Suprapubic skin (tissue), 4 donors: ENCODE data around the gene SRP54.

Experiments used
- CTCF ChIP-seq, 2 donors: fragments of 200-600 bp in 1 of 2; fragments of 450-650 bp in 1 of 2; sonication (generic) in 1 of 2; IDR thresholded peaks; one replicate each; pipeline ENCODE4 v1.5.1; 2016 to 2019; ENCODE audit warnings: antibody characterized with exemption in 2 of 2, mild to moderate bottlenecking in 1 of 2, moderate library complexity in 1 of 2
- EP300 ChIP-seq: sonication (generic); formaldehyde crosslinking; IDR thresholded peaks from one replicate; pipeline ENCODE4 v1.6.1; 2017; ENCODE audit warnings: antibody characterized with exemption
- POLR2A ChIP-seq, 2 donors: fragments of 450-650 bp; IDR thresholded peaks; one replicate each; pipeline ENCODE4 v1.6.1; 2017; ENCODE audit warnings: antibody characterized with exemption in 2 of 2, mild to moderate bottlenecking in 2 of 2, moderate library complexity in 2 of 2
- POLR2AphosphoS5 ChIP-seq, 3 donors: sonication (generic); formaldehyde crosslinking; IDR thresholded peaks; one replicate each; pipeline ENCODE4 v1.6.1; 2017; ENCODE audit warnings: antibody characterized with exemption in 3 of 3

GRCh38 chr14:34966413-34966812 lies 16.4 kb upstream of the SRP54 start:
- TF ChIP-seq CTCF (IDR thresholded peaks at IDR 0.05): no peak
- TF ChIP-seq POLR2A (IDR thresholded peaks at IDR 0.05): no peak
- no peak for TF ChIP-seq EP300
- no peak for TF ChIP-seq POLR2AphosphoS5 (IDR thresholded peaks at IDR 0.05)
